HepG2 (cell line): ENCODE measurements around the gene PARS2. TPM values are rescaled to one million over a fixed set of nuclear protein-coding genes. Genes with fewer than 3 reads are reported as not detected.

Source experiments
- CBX2 ChIP-seq, 2 experiments: fragments of 200-600 bp in 1 of 2; sonication (generic); formaldehyde crosslinking in 1 of 2; IDR thresholded peaks; 2 replicates each; pipeline versions ENCODE4 v1.7.0 to v1.8.1; 2018 to 2022; ENCODE audit warnings: low read depth in 2 of 2, low read length in 1 of 2, mild to moderate bottlenecking in 1 of 2, missing genetic modification reagents in 1 of 2
- CREB3 ChIP-seq: sonication (generic); formaldehyde crosslinking; IDR thresholded peaks from 2 replicates; pipeline ENCODE4 v1.5.0; 2020; ENCODE audit warnings: missing genetic modification reagents
- DMAP1 ChIP-seq: IDR thresholded peaks from 2 replicates; pipeline ENCODE4 v1.6.1; 2016
- E2F5 ChIP-seq: sonication (generic); formaldehyde crosslinking; conservative IDR thresholded peaks from 2 replicates; pipeline ENCODE4 v1.4.0; 2020; ENCODE audit warnings: missing genetic modification reagents
- IRF1 ChIP-seq: sonication (generic); formaldehyde crosslinking; IDR thresholded peaks from 2 replicates; pipeline ENCODE4 v1.4.0; 2020; ENCODE audit warnings: low read depth, mild to moderate bottlenecking, missing genetic modification reagents
- MAF1 ChIP-seq: sonication (generic); formaldehyde crosslinking; IDR thresholded peaks from 2 replicates; pipeline ENCODE4 v1.5.0; 2020; ENCODE audit warnings: missing genetic modification reagents, borderline replicate concordance
- NCOA5 ChIP-seq: sonication (generic); formaldehyde crosslinking; IDR thresholded peaks from 2 replicates; pipeline ENCODE4 v1.4.0; 2020; ENCODE audit warnings: missing genetic modification reagents
- PHF20 ChIP-seq: sonication (generic); formaldehyde crosslinking; IDR thresholded peaks from 2 replicates; pipeline ENCODE4 v1.5.0; 2020; ENCODE audit warnings: mild to moderate bottlenecking, missing genetic modification reagents
- SAFB2 ChIP-seq: sonication (generic); formaldehyde crosslinking; IDR thresholded peaks from 2 replicates; pipeline ENCODE4 v1.5.1; 2020; ENCODE audit warnings: missing genetic modification reagents, low read depth, mild to moderate bottlenecking, borderline replicate concordance
- SIX1 ChIP-seq: sonication (generic); formaldehyde crosslinking; IDR thresholded peaks from 2 replicates; pipeline ENCODE4 v1.4.0; 2020; ENCODE audit warnings: missing genetic modification reagents, borderline replicate concordance
- SP1 ChIP-seq, 2 experiments: fragments of 450-650 bp in 1 of 2; sonication (generic) in 1 of 2; formaldehyde crosslinking in 1 of 2; IDR thresholded peaks; 2 replicates each; pipeline versions ENCODE4 v1.4.0 to v1.6.1; 2016 to 2020; ENCODE audit warnings: missing genetic modification reagents in 1 of 2
- TGIF2 ChIP-seq: IDR thresholded peaks from 2 replicates; pipeline ENCODE4 v1.6.1; 2016; ENCODE audit warnings: control low read depth, missing compliant biosample characterization
- ZBTB20 ChIP-seq: sonication (generic); formaldehyde crosslinking; IDR thresholded peaks from 2 replicates; pipeline ENCODE4 v1.8.1; 2023; ENCODE audit warnings: missing genetic modification reagents, low read depth, mild to moderate bottlenecking, borderline replicate concordance
- ZEB1 ChIP-seq: IDR thresholded peaks from 2 replicates; pipeline ENCODE4 v1.6.1; 2012; ENCODE audit warnings: mild to moderate bottlenecking, low read depth, inconsistent platforms; ENCODE audit not compliant: insufficient replicate concordance
- ZNF121 ChIP-seq: sonication (generic); formaldehyde crosslinking; IDR thresholded peaks from 2 replicates; pipeline ENCODE4 v1.5.0; 2020; ENCODE audit warnings: mild to moderate bottlenecking, missing genetic modification reagents
- ZNF235 ChIP-seq: sonication (generic); formaldehyde crosslinking; IDR thresholded peaks from 2 replicates; pipeline ENCODE4 v1.8.1; 2023; ENCODE audit warnings: mild to moderate bottlenecking, missing genetic modification reagents, borderline replicate concordance
- ZNF496 ChIP-seq: sonication (generic); formaldehyde crosslinking; IDR thresholded peaks from 2 replicates; pipeline ENCODE4 v1.8.1; 2023; ENCODE audit warnings: mild to moderate bottlenecking, moderate library complexity, missing genetic modification reagents; ENCODE audit not compliant: insufficient replicate concordance
- ZNF710 ChIP-seq: sonication (generic); formaldehyde crosslinking; IDR thresholded peaks from 2 replicates; pipeline ENCODE4 v1.5.0; 2020; ENCODE audit warnings: mild to moderate bottlenecking, missing genetic modification reagents, borderline replicate concordance
- ZNF75D ChIP-seq: sonication (generic); formaldehyde crosslinking; IDR thresholded peaks from 2 replicates; pipeline ENCODE4 v1.8.1; 2023; ENCODE audit warnings: missing genetic modification reagents, mild to moderate bottlenecking, borderline replicate concordance
- ZNF883 ChIP-seq: sonication (generic); formaldehyde crosslinking; IDR thresholded peaks from 2 replicates; pipeline ENCODE4 v1.5.1; 2020; ENCODE audit warnings: mild to moderate bottlenecking, missing genetic modification reagents; ENCODE audit errors: not compliant biosample characterization
- ZSCAN31 ChIP-seq: sonication (generic); formaldehyde crosslinking; IDR thresholded peaks from 2 replicates; pipeline ENCODE4 v1.5.0; 2020; ENCODE audit warnings: low read depth, mild to moderate bottlenecking, missing genetic modification reagents
- ZUFSP ChIP-seq: sonication (generic); formaldehyde crosslinking; IDR thresholded peaks from 2 replicates; pipeline ENCODE4 v1.9.0; 2021; ENCODE audit warnings: missing genetic modification reagents, mild to moderate bottlenecking, borderline replicate concordance
- polyA plus RNA-seq, 8 experiments: library from polyadenylated mRNA; depleted of rRNA in 3 of 8; stranded (reverse) in 7 of 8; unstranded in 1 of 8; fragments of >200 nt; fragmentation: Illumina TruSeq in 4 of 8; extraction: Trizol in 4 of 8; gene quantifications; 2 replicates each; pipeline versions ENCODE4 v1.2.1 to v1.2.3, GENCODE V29; 2011 to 2016; ENCODE audit warnings: low read depth in 4 of 8, missing spikeins in 1 of 8, mixed read lengths in 1 of 8; ENCODE audit not compliant: insufficient read depth in 1 of 8
- total RNA-seq, 5 experiments: library from RNA; depleted of rRNA; stranded (reverse); fragments of >200 nt; fragmentation: Illumina TruSeq; extraction: Trizol; gene quantifications; 2 replicates each; pipeline ENCODE4 v1.2.3, GENCODE V29; 2016; ENCODE audit warnings: low read depth in 1 of 5

Gene PARS2
- total and polyA plus RNA-seq, 2 of the 13 experiments (the other 11 are each of a cell fraction or from before 2014, with no cell fraction given): 2.4 to 4.6 TPM

- TF ChIP-seq ZBTB20 (CRISPR knock-in tag) (no peak), IRF1 (CRISPR knock-in tag) (no peak), ZNF496 (CRISPR knock-in tag) (no peak), ZNF75D (CRISPR knock-in tag) (no peak), ZSCAN31 (CRISPR knock-in tag) (peak; percentile 55; the same call in 1 of the 2 replicates), ZNF121 (CRISPR knock-in tag) (0 out of 2 replicates have a peak, but pooled peaks have one; percentile 60), TGIF2 (CRISPR knock-in tag) (peak; percentile 32; the same call in 1 of the 2 replicates), DMAP1 (CRISPR knock-in tag) (peak; percentile 60; the same call in 1 of the 2 replicates), CREB3 (no peak), SIX1 (CRISPR knock-in tag) (no peak), ZNF235 (CRISPR knock-in tag) (0 out of 2 replicates have a peak, but pooled peaks have one; percentile 29), ZNF710 (no peak; the same call in 1 of the 2 replicates), SAFB2 (CRISPR knock-in tag) (no peak), ZEB1 (no peak), NCOA5 (CRISPR knock-in tag) (no peak), ZNF883 (CRISPR knock-in tag) (peak; percentile 65), CBX2 (IDR thresholded peaks at IDR 0.05; ENCODE audit: low read depth, low read length) (no peak), CBX2 (CRISPR knock-in tag; IDR thresholded peaks at IDR 0.05; ENCODE audit: low read depth) (no peak), SP1 (IDR thresholded peaks at IDR 0.05) (no peak), SP1 (CRISPR knock-in tag; IDR thresholded peaks at IDR 0.05) (peak; percentile 61; the same call in 1 of the 2 replicates), MAF1 (CRISPR knock-in tag) (no peak; the same call in 1 of the 2 replicates), PHF20 (CRISPR knock-in tag) (peak; percentile 84), ZUFSP (CRISPR knock-in tag) (no peak), E2F5 (no peak)
Observed at GRCh38 chr1:54764133-54764921, at the start of gene PARS2 (continued).
